Endothelial cell of umbilical vein (primary cell): Measurements from ENCODE around the gene GPR18. TPM values are rescaled to one million over a fixed set of nuclear protein-coding genes. Genes with fewer than 3 reads are reported as not detected.

Experiments used
- BruUV-seq: library from RNA; stranded (reverse); fragments of 400-500 nt; replicated peaks from 2 replicates; lab custom pipeline; 2021; lab: Mats Ljungman, UMichigan
- CTCF ChIA-PET: fragments of 300-600, 350-600 bp; sonication (Branson Sonifier 250); formaldehyde crosslinking; loops from one replicate; lab custom pipeline; 2021; ENCODE audit warnings: antibody characterized with exemption, inconsistent platforms; lab: Charles Lee
- POLR2A ChIA-PET: fragments of 300-600, 350-600 bp; sonication (Branson Sonifier 250); formaldehyde crosslinking; loops from one replicate; lab custom pipeline; 2021; ENCODE audit warnings: antibody characterized with exemption, inconsistent platforms; lab: Charles Lee
- DNase-seq: peaks from one replicate; pipeline ENCODE4 v3.0.0-alpha.2; 2011; ENCODE audit warnings: low read depth, low spot score
- FAIRE-seq: peaks from 2 replicates; lab custom pipeline; 2011; peaks lifted over from hg19 to GRCh38; lab: Jason Lieb, UNC
- H2AFZ ChIP-seq: 2 replicates; pipeline ENCODE4 v1.6.0; 2012; ENCODE audit warnings: low read depth, low read length, control low read depth, inconsistent platforms
- H3K27ac ChIP-seq: 2 replicates; pipeline ENCODE4 v1.5.1; 2011; ENCODE audit warnings: low read depth, mild to moderate bottlenecking, control low read depth, low read length, moderate library complexity; ENCODE audit not compliant: insufficient read depth
- H3K27me3 ChIP-seq, 2 experiments: 2 replicates each; pipeline versions ENCODE4 v1.6.0 to v1.6.1; 2011; ENCODE audit warnings: low read length in 2 of 2, mixed read lengths in 1 of 2; ENCODE audit not compliant: control insufficient read depth in 2 of 2, insufficient read depth in 2 of 2
- H3K36me3 ChIP-seq, 2 experiments: 2 replicates in 1 of 2; 3 replicates in 1 of 2; pipeline ENCODE4 v1.5.1; 2011; ENCODE audit warnings: low read length in 2 of 2, mild to moderate bottlenecking in 1 of 2, moderate library complexity in 1 of 2; ENCODE audit not compliant: control insufficient read depth in 2 of 2, insufficient read depth in 2 of 2; ENCODE audit errors: extremely low read depth in 1 of 2
- H3K4me1 ChIP-seq: 3 replicates; pipeline ENCODE4 v1.5.1; 2011; ENCODE audit warnings: mild to moderate bottlenecking, low read length; ENCODE audit not compliant: control insufficient read depth, insufficient read depth; ENCODE audit errors: extremely low read depth
- H3K4me2 ChIP-seq: 2 replicates; pipeline ENCODE4 v1.6.1; 2011; ENCODE audit warnings: low read length, control low read depth, mixed read lengths; ENCODE audit not compliant: insufficient read depth
- H3K4me3 ChIP-seq, 3 experiments: fragments of 200-600 bp in 1 of 3; sonication (generic), shearing (Covaris generic) in 1 of 3; replicated peaks in 1 of 3; 2 replicates each; pipeline ENCODE4 v1.5.1; 2011 to 2016; ENCODE audit warnings: control low read depth in 3 of 3, low read length in 3 of 3, mild to moderate bottlenecking in 2 of 3, inconsistent platforms in 1 of 3, low read depth in 1 of 3, moderate library complexity in 1 of 3; ENCODE audit not compliant: insufficient read depth in 1 of 3
- H3K79me2 ChIP-seq: 2 replicates; pipeline ENCODE4 v1.6.0; 2012; ENCODE audit warnings: low read length, inconsistent platforms; ENCODE audit not compliant: control insufficient read depth, insufficient read depth
- H3K9ac ChIP-seq: replicated peaks from 2 replicates; pipeline ENCODE3; 2011; ENCODE audit warnings: low read length, control low read depth; ENCODE audit not compliant: insufficient read depth; ENCODE audit errors: extremely low read depth
- H3K9me1 ChIP-seq: replicated peaks from 3 replicates; pipeline ENCODE4 v1.6.0; 2011; ENCODE audit warnings: mild to moderate bottlenecking, low read length; ENCODE audit not compliant: control insufficient read depth, insufficient read depth; ENCODE audit errors: extremely low read depth
- H3K9me3 ChIP-seq: replicated peaks from 2 replicates; pipeline ENCODE4 v1.5.1; 2012; ENCODE audit warnings: low read length, inconsistent platforms; ENCODE audit not compliant: control insufficient read depth, insufficient read depth
- H4K20me1 ChIP-seq: replicated peaks from 2 replicates; pipeline ENCODE3; 2011; ENCODE audit warnings: mild to moderate bottlenecking, low read length; ENCODE audit not compliant: control insufficient read depth, insufficient read depth; ENCODE audit errors: extremely low read depth
- CTCF ChIP-seq, 2 donors: IDR thresholded peaks; 1 replicate in 1 of 2; 2 replicates in 1 of 2; pipeline ENCODE4 v1.5.1; 2011; ENCODE audit warnings: low read length in 2 of 2, mild to moderate bottlenecking in 2 of 2, moderate library complexity in 2 of 2, control low read depth in 1 of 2, inconsistent platforms in 1 of 2, low read depth in 1 of 2; ENCODE audit not compliant: insufficient read depth in 1 of 2; ENCODE audit errors: extremely low read depth in 1 of 2
- EZH2 ChIP-seq: IDR thresholded peaks from 2 replicates; pipeline ENCODE4 v1.6.1; 2012; ENCODE audit warnings: borderline replicate concordance, low read depth, mild to moderate bottlenecking, moderate library complexity, low read length, inconsistent platforms; ENCODE audit not compliant: severe bottlenecking
- GATA2 ChIP-seq: IDR thresholded peaks from 2 replicates; pipeline ENCODE4 v1.7.0; 2011; ENCODE audit warnings: low read depth, mild to moderate bottlenecking, moderate library complexity, mixed read lengths, low read length; ENCODE audit not compliant: insufficient read length, insufficient read depth
- MYC ChIP-seq: IDR thresholded peaks from one replicate; pipeline ENCODE4 v1.6.1; 2011; ENCODE audit warnings: mild to moderate bottlenecking, low read depth, low read length
- POLR2A ChIP-seq: IDR thresholded peaks from 2 replicates; pipeline ENCODE4 v1.6.1; 2012; ENCODE audit warnings: low read depth, mild to moderate bottlenecking, control low read depth, low read length
- POLR2AphosphoS5 ChIP-seq: IDR thresholded peaks from 2 replicates; pipeline ENCODE4 v1.6.1; 2012; ENCODE audit warnings: low read depth, mild to moderate bottlenecking, control low read depth, low read length, moderate library complexity; ENCODE audit not compliant: insufficient read depth
- dilution Hi-C: fragments of 300-500 bp; cut with MboI; formaldehyde crosslinking; loops from one replicate; pipeline ENCODE4 v1.15.0; 2019; ENCODE audit warnings: low sequenced_read_pairs; ENCODE audit not compliant: extremely low pct_ligation_motif_present
- intact Hi-C: fragments of 100-400 bp; cut with micrococcal nuclease; formaldehyde crosslinking; loops from one replicate; pipeline ENCODE4 v1.10.0; 2022
- polyA plus RNA-seq, 4 experiments: library from polyadenylated mRNA; depleted of rRNA in 3 of 4; stranded (reverse) in 3 of 4; unstranded in 1 of 4; fragments of >200 nt; gene quantifications; 2 replicates each; pipeline versions ENCODE4 v1.2.1 to v1.2.3, GENCODE V29; 2011 to 2012; ENCODE audit warnings: missing spikeins in 1 of 4
- total RNA-seq: library from RNA; stranded (reverse); gene quantifications from 2 replicates; pipeline ENCODE4 v1.2.3, GENCODE V29; 2021

Gene GPR18
- total and polyA plus RNA-seq, 2 donors (not counting 3 experiments of a cell fraction or from before 2014, with no cell fraction given), result not detected

GRCh38 chr13:99220199-99220935, 37.8 kb downstream of the GPR18 start:
- Histone ChIP-seq H3K36me3 (no peaks in the 10 kb centered on the region), H3K9me3 (no peaks in the 10 kb centered on the region), H3K4me1 (peaks cover 4% of the 10 kb centered on the region), H3K27ac (no peak overlapping the region), H3K9me1 (no peaks in the 10 kb centered on the region), H3K4me3 (no peak overlapping the region), H3K9ac (no peak overlapping the region), H3K27me3 (no peaks in the 10 kb centered on the region), H3K4me2 (no peak overlapping the region), H4K20me1 (peaks cover 2% of the 10 kb centered on the region), H2AFZ (no peak overlapping the region), H3K79me2 (peaks cover 77% of the 10 kb centered on the region)
- TF ChIP-seq CTCF (IDR thresholded peaks at IDR 0.05; ENCODE audit: extremely low read depth in 1 of 2, insufficient read depth in 1 of 2, low read depth in 1 of 2, low read length in 2 of 2) (no peak), POLR2AphosphoS5 (no peak), GATA2 (no peak), MYC (no peak), EZH2 (no peak), POLR2A (no peak)
- CTCF ChIA-PET, result no interaction called here
- POLR2A ChIA-PET, result no interaction called here
- intact Hi-C loops, result no loop called here
- dilution Hi-C loops, result no loop called here
- BruUV-seq, result no TSS peak
- DNase-seq (no peak), FAIRE-seq (no peak)
